ENCODE results near the gene SBF2.

DNA sequence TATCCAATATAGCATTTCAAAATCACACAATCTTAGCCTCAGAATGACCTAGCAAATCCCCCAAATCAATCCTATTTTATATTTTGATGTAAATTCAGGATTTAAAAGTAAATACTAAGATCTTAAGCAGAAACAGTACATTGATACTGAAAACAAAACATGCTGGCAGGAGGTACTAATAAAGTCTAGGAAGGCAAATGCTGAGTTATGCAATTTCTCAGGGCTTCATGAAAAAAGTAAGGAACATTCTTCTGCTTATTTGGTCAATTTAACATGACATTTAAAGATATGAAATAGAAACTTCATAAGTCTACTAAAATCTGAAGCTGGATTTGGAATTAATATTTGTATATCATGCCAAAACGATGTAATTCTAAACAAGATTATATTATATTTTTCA lies 476.8 kb downstream of the SBF2 start:
- no peak for TF ChIP-seq EP300 (conservative IDR thresholded peaks at IDR 0.05; ENCODE audit: poor library complexity, severe bottlenecking)
- TF ChIP-seq, protein P1, sequence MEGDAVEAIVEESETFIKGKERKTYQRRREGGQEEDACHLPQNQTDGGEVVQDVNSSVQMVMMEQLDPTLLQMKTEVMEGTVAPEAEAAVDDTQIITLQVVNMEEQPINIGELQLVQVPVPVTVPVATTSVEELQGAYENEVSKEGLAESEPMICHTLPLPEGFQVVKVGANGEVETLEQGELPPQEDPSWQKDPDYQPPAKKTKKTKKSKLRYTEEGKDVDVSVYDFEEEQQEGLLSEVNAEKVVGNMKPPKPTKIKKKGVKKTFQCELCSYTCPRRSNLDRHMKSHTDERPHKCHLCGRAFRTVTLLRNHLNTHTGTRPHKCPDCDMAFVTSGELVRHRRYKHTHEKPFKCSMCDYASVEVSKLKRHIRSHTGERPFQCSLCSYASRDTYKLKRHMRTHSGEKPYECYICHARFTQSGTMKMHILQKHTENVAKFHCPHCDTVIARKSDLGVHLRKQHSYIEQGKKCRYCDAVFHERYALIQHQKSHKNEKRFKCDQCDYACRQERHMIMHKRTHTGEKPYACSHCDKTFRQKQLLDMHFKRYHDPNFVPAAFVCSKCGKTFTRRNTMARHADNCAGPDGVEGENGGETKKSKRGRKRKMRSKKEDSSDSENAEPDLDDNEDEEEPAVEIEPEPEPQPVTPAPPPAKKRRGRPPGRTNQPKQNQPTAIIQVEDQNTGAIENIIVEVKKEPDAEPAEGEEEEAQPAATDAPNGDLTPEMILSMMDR (IDR thresholded peaks at IDR 0.05; ENCODE audit: poor library complexity, severe bottlenecking), result no peak
